HG03432 (cell line): ENCODE results near the gene TBC1D2B.
"Not testable (repeated sequence)": the region's sequence is repeated elsewhere in the genome, so short reads cannot be mapped to it uniquely, and the experiment has no call there.

Experiments
- ATAC-seq: cut with Tn5 transposase; IDR thresholded peaks from one replicate; pipeline ENCODE4 v1.9.1; 2021; ENCODE audit warnings: mild to moderate bottlenecking, moderate library complexity; ENCODE audit not compliant: unreplicated experiment

The TBC1D2B gene

DNA sequence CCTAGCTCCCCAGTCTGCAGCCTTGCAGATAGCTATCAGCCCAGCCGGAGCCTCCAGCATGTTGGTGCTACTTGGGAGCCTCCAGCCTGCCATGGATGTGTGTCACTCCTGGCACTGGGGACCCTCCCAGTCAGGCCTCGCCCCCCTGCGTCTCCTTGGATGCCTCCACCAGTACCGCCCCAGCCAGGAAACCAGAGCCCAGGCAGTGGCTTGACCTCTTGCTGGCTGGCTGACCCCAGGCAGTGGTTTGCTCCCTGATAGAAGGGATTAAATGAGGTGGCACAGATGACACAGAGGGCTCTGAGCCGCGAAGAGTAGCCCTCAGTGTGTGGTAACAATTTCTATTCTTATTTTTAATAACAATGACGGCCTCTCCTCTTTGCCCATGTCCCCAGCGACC, 98.4 kb downstream of the TBC1D2B start:
- not testable (repeated sequence) for ATAC-seq

DNA sequence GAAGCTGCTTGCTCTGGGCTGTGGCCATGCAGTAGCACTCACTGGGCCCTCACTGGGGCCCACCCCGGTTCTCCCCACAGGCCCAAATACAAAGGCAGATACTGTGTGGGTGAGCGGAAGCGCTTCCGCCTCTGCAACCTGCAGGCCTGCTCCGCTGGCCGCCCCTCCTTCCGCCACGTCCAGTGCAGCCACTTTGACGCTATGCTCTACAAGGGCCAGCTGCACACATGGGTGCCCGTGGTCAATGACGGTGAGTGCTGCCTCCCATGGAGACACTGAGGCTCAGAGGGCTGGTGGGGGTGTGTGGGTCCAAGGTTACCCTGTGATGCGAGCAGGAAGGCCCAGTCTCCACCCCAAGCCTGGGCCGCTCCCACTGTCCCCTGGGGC, 98.8 kb downstream of the TBC1D2B start:
- ATAC-seq = not testable (repeated sequence)

DNA sequence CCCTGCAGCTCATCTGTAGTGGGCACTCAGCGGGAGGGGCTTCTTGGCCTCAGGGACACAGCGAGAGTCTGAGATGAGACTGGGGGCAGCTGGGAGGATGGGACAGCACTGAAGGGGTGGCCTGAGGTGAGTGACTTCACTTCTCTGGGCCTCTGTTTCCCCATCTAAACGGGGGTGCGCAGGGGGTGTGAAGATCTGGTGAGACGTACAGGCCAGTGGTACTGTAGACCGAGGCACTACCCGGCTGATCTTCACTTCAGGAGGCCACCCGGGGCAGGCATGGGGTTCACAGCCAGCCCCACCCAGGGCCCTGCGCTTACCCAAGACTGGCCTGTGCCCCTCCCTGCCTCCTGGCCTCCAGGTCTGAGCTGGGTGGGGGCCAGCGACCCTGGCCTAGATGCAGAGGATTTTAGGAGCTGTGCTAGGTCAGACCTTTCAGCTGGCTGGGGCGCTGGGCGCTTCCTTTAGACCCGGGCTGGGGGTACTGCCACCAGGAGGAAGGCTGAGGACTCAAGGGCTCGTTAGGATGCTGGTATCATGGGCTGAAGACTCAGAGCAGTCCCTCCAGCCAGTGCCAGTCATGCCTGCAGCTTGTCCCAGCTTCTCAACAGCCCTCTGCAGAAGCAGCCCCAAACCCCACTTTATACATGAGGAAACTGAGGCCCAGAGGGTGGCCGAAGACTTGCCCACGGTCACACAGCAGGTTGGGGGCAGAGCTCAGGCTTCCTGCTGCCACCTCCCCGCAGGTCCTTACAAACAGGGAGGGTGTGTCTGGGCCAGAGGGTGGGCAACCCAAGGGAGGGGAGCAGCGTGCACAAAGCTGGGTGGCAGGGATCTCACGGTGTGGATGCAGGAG, 99.4 kb downstream of the TBC1D2B start:
- not testable (repeated sequence) for ATAC-seq

DNA sequence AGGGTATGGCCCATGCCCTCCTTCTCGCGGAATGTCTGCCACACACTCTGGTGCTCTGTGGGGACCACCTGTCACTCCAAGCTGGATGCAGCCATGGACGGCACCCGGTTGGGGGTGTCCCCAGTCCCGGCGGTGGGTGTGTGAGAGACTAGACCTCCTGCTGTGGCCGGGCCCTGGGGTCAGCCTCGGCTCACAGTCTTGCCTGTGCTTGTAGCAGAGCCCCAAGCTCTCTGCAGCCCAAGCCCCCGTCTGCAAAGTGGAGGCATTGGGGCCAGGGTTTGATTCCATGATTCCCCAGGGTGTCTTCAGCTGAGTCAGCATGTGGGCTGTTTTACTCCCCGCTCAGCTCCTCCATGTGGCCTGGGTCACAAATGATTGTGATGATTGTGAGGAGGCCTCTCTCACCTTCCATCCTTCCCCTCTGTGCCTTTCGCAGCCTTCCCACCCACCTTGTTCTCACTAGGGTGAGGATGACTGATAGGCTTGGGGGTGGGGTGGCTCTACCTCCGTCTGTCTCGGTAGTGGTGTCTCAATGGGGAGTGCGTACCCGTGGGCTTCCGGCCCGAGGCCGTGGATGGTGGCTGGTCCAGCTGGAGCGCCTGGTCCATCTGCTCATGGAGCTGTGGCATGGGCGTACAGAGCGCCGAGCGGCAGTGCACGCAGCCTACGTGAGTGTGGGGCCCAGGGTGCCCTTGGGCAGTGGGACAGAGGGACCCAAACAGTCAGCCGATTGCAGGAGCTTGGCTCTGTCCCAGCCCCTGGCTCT, 100.6 kb downstream of the TBC1D2B start:
- ATAC-seq = not testable (repeated sequence)

DNA sequence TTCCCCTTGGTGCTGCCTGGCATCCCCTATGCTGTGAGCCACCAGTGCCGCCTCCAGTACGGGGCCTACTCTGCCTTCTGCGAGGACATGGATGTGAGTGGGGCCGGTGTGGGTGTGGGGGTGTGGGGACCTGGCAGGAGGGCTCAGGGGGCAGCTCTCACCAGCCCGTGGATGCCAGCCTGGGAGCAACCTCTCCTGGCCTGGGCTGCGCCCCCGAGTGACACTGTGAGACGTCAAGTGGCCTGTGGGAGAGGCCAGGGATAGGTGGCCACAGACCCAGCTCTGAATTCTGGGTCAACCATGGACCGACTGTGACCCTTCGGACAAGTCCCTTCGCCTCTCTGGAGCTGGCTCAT, 101.4 kb downstream of the TBC1D2B start:
- ATAC-seq = not testable (repeated sequence)

DNA sequence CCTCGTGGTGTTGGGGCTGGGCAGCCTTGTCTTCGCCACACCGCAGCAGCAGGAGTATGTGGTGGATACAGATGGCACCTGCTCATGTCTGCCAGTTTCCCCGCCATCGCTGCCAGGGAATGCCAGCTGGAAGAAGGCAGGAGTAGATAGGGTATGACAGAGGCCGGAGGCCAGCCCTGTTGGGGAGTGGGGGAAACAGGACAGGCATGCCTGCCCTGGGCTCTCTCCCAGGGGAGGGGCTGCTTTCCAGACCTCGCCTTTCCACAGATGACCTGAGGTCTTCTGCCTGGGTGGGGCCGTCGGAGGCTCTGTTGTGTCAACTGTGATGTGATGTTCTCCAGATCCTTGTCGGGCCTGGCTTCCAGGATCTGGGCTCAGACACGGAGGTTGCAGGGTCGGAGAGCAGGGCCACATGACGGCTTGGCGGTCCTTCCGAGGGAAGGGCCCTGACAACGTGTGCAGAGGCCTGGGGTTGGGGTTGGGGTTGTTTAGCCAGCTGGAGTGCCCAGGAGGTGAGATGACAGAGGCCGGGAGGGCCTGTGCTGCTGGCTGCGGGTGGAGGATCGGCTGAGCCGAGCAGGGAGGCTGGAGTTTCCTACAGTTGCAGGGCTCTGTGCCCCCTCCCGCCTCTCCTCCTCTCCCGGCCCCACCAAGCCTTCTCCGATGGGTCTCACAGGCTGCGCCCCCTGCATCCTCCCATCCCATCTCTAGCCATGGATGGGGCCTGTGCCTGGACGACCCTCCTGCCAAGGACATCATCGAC, 102.0 kb downstream of the TBC1D2B start:
- no peak for ATAC-seq

DNA sequence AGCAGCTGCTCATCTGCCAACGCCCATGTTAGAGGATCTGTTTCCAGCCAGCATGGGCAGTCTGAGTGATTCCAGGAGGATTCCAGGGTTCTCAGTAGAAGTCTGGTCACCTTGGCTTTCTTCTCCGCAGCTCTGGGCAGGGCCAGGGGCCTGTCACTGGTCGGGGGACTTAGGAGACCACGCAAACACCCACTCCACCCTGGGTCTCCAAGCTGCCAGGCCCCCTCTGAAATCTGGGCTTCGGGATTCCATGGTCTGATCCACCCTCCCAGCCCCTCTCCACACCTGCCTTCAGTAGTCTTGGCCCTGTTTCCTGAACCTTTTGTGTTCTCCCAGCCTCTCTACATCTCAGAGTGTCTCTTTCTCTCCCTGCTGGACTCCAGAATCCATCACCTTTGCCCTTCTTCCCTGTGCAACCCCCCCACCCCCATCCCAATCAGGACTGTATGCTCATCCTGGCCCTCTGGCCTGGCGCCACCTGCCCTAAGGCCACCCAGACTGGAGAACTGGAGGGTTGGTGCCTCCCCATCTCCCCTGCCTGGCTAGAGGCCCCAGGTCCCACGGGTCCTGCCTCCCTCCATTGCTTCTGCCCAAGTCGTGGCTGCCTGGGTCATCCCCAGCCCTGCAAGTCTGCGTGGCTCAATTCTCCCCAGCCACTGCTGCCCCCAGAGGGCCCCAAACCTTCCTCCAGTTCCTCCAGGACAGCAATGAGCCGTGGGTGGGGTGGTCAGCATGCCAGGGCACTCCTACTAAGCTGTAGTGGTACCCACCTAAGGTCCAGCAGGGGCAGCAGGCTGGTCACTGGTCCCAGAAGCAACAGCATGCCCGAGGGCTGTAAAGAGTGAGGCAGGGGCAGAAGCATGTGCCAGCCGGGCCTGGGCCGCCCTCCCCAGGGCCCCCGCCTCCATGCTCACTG, 102.8 kb downstream of the TBC1D2B start:
- no peak for ATAC-seq

DNA sequence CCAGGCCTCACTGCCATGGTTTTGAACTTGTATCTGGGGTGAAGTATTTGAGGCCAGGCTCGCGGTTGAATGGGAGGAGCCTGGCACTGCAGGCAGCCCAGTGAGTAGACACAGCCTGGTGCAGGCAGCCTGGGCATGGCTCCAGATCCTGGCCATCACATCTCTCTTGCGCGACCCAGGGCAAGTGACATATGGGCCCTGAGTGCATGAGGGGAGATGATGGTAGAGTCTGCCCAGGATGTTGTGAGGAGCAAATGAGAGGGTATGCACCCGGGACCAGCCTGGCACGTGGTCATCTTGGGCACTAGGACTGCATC, 103.5 kb downstream of the TBC1D2B start:
- ATAC-seq = no peak

DNA sequence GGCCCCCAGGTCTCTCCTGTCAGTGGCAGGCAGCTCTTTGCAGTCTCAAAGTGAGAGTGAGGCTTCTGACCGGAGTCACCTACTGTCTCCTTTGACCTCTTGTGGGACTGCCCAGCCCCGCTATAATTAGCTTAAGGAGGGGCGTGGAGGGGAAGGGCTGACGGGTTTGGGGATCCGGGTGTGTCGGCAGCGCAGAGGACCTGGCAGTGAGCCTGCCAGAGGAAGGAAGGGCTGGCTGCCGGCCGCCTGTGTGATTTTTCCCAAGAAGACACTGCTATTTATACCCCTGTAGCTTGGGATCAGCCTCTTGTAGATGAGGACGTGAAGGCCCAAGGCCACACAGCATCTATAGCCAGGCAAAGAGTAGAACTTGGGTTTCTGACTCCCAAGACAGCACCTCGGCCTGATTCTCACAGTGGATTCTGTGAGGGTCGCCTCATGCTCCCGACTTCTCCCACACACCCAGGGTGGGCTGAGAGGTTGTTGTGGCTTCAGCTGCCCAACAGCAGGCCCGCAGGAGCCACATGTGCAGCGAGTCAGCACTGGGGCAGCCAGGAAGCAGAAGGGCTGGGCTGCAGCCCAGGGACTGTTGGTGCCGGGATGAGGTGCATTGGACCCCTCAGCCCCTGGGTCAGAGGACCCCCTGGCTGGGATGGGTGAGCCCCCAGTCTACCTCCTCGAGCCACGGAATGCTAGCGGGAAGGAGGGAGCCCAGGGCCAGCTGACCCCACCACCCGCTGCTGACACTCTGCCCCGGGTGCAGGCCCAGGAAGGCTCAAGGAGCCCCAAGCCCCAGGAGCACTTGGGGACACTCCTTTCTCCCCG, 104.0 kb downstream of the TBC1D2B start:
- not testable (repeated sequence) for ATAC-seq

DNA sequence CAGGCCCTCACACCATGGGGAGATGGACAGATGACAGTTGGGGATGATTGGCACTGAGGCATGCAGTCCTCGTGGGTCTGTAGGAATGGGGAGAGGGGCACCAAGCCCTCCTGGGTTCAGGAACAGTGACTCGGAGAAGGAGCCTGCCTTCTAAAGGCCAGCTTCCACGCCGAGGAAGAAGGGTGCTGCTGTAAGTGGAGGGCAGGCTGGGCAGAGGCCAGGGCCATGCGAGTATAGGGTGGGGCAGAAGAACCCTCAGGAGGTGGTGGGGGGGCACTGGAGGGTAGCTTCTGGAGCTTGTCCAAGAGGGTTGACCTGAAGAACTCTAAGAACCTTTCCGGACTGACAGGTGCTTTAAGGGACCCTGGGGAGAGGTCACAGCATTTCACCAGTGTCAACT, 104.8 kb downstream of the TBC1D2B start:
- ATAC-seq = not testable (repeated sequence)

DNA sequence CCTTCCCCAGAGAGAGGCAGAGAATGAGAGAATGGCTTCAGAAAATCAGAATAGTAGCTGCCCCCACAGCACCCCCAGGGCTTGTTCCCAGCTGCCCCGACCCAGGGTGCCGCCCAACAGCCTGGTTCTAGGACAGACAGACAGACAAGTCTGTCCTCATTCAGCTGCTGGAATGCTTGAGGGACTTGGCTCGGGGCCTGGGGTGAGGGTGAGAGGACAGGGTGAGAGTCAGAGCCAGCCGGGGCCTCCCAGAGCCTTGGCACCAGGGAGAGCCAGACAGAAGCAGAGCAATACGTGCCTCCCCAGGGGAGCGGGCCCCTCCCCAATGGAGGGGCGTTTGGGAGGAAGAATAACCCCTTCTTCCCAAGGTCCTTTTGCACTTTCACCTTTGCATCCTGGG, 105.6 kb downstream of the TBC1D2B start:
- ATAC-seq = not testable (repeated sequence)

DNA sequence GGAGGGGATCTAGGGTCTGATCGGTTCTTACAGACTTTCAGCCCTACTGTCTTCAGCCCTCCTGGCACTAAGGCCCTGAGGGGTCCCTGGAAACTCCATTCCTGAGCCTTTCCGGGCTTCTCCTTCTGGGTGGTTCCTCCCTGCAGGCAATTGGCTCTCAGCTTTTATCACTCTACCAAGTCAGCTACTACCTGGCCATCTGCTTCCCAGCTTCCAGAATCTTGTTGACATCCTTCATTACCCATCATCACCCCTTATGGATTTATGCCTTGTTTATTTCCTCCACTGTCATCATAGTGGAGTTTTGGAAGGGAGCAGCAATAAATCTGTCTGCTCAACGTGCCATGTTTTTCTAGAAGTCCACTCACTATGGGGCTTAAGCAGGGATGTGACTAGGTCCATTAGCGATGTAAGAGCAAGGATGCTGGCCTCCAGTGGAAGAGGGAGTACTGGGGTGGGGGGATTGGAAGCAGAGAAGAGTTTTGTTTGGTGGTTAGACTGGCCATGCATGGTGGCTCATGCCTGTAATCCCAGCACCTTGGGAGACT, 106.6 kb downstream of the TBC1D2B start:
- not testable (repeated sequence) for ATAC-seq

DNA sequence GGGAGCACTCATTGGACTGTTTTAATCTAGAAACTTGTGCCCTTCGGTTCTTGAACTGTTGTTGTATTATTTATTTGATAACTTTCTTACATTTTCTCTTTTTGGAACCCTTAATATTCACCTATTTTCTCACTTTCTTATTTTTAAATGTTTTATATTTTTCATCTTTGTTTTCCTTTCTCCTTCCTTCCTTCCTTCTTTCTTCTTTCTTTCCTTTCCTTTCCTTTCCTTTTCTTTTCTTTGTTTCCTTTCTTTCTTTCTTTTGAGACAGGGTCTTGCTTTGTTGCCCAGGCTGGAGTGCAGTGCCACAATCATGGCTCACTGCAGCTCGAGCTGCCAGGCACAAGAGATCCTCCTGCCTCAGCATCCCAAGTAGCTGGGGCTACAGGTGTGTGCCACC, 108.5 kb downstream of the TBC1D2B start:
- no peak for ATAC-seq

DNA sequence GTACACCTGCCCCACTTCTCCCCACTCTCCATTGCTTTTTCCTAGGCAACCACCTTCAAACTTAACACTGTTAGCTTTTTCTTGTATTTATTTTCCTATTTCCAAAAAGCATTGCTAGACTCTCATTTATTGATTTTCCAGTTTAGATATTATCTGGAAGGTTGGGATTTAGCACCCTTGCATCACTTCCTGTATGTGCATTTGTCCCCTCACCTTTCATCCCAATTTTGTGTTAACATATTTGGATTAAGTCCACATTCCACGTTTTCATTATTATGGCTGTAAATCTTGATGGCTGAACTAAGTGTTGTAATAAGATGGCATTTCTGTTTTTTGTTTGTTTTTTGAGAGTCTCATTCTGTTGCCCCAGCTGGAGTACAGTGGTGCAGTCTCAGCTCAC, 109.7 kb downstream of the TBC1D2B start:
- no peak for ATAC-seq

DNA sequence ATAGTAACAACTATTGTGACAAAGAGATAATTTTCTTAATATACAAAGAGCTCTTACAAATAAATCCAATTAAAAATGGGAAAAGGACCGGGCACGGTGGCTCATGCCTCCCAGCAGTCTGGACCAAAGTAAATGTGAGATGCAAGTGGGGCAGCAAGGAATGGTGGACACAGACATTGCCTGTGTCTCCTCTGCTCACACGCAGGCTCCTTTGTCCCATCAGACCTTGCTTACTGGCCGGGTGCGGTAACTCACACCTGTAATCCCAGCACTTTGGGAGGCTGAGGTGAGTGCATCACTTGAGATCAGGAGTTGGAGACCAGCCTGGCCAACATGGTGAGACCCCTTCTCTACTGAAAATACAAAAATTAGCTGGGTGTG, 110.3 kb downstream of the TBC1D2B start:
- not testable (repeated sequence) for ATAC-seq

DNA sequence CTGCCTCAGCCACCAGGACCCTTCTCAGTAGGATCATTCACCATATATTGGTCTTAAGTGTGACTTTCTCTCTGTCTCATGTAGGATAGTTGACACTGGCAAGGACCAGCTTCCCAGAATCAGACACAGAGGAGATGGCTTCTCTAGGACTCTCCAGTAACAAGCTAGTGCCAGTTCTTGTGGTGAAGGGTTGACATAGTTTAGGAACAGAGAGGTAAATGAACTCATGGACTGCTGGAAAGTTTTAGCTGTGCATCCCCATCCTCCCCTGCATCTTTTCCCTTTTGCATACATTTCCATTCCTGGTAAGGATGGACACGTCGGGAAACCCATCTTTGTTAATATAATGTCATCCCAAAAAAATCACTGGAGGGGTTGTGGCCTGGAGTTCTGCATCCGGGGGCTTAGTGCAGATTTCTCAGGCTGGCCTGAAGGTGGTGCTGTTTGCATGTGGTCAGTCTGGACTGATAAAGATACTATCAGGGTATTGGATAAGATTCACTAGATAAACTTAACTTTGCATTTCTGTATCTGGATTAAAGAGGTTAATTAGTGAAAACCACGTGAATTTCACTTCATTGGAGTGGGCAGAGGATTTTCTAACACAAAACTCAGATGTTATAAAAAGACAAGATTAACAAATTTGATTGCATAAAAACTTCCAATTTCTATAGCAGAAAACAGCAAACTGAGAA, 110.8 kb downstream of the TBC1D2B start:
- no peak for ATAC-seq

DNA sequence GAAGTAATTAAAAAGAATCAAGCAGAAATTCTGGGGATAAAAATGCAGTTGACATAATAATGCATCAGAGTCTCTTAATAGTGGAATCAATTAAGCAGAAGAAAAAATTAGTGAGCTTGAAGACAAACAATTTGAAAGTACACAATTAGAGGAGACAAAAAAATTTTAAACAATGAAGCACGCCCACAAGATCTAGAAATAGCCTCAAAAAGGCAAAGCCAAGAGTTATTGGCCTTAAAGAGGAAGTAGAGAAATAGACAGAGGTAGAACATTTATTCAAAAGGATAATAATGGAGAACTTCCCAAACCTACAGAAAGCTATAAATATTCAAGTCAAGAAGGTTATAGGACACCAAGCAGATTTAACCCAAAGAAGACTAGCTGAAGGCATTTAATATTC, 113.3 kb downstream of the TBC1D2B start:
- ATAC-seq = no peak

DNA sequence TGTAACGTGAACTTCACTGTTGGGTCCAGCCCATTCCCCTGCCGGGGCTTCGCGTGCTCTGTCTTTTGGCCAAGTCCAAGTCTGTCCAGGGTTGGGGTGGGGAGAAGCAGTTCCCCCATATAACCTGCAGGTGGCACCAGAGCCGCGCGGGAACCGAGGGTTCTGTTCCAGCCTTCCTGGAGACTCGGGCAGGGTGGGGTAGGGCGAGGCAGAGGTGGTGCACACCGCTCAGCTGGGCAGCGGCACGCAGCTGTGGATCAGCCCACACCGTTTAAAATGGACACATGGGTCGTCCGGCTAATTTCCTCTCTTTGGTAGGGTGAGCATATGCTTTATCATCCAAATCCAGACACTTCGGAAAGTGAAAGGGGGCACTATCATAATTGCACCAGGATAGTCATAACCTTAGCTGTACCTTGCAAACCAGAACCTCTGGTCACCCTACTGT, 118.1 kb downstream of the TBC1D2B start:
- ATAC-seq = peak; percentile 81
